Activated T-helper 17 cell treated with anti-CD3 and anti-CD28 coated beads, Interleukin-2, amount 50 U/mL, for 72 hours (primary cell): ENCODE data around the gene SCGB1C1. TPM values are rescaled to one million over a fixed set of nuclear protein-coding genes. Genes with fewer than 3 reads are reported as not detected.
A peak's percentile ranks its signal among the peaks of the same experiment; 100 is the strongest.

Experiments used
- ATAC-seq: fragments of 150-1000 bp; cut with Tn5 transposase; replicated peaks from 2 replicates; pipeline ENCODE4 v1.10.0; 2021; ENCODE audit warnings: mild to moderate bottlenecking, moderate library complexity
- H3K27ac Mint-ChIP-seq: one replicate; pipeline ENCODE4 v1.8.0; 2022; ENCODE audit warnings: mixed read lengths
- H3K27me3 Mint-ChIP-seq: one replicate; pipeline ENCODE4 v1.8.0; 2022; ENCODE audit warnings: mixed read lengths
- H3K36me3 Mint-ChIP-seq: one replicate; pipeline ENCODE4 v1.8.0; 2022; ENCODE audit warnings: low read depth, mild to moderate bottlenecking, mixed read lengths
- H3K4me1 Mint-ChIP-seq: one replicate; pipeline ENCODE4 v1.8.0; 2022; ENCODE audit warnings: mixed read lengths
- H3K4me3 Mint-ChIP-seq: one replicate; pipeline ENCODE4 v1.8.0; 2022; ENCODE audit warnings: mild to moderate bottlenecking, mixed read lengths
- H3K9me3 Mint-ChIP-seq: one replicate; pipeline ENCODE4 v1.8.0; 2022; ENCODE audit warnings: mixed read lengths
- total RNA-seq, 2 donors: library from RNA; stranded (reverse); gene quantifications; one replicate each; pipeline ENCODE4 v1.2.3, GENCODE V29; 2022

Gene SCGB1C1
- total RNA-seq, 2 donors from 2014 or later, result not detected

- Mint-ChIP-seq H3K27ac (no peak overlapping the region), H3K4me3 (no peak overlapping the region), H3K36me3 (peaks cover 9% of the 10 kb centered on the region), H3K27me3 (no peaks in the 10 kb centered on the region), H3K9me3 (no peaks in the 10 kb centered on the region), H3K4me1 (peaks cover 10% of the 10 kb centered on the region)
- ATAC-seq, result no peak
Observed at GRCh38 chr11:221539-221938, 28.7 kb downstream of the SCGB1C1 start.

- ATAC-seq, result no peak
- H3K4me1 Mint-ChIP-seq, result peaks cover 10% of the 10 kb centered on the region
- no peaks in the 10 kb centered on the region for H3K9me3 Mint-ChIP-seq
- H3K4me3 Mint-ChIP-seq, result no peak overlapping the region
- H3K36me3 Mint-ChIP-seq, result peaks cover 9% of the 10 kb centered on the region
- H3K27me3 Mint-ChIP-seq, result no peaks in the 10 kb centered on the region
- peak overlapping the region; percentile 14 for H3K27ac Mint-ChIP-seq
Observed at GRCh38 chr11:221998-222789, 29.3 kb downstream of the SCGB1C1 start.

GRCh38 chr11:223026-223789 is 30.3 kb downstream of the SCGB1C1 start:
- no peak overlapping the region for H3K4me3 Mint-ChIP-seq
- H3K9me3 Mint-ChIP-seq, result no peaks in the 10 kb centered on the region
- no peaks in the 10 kb centered on the region for H3K27me3 Mint-ChIP-seq
- H3K4me1 Mint-ChIP-seq, result peaks cover 15% of the 10 kb centered on the region
- H3K27ac Mint-ChIP-seq, result no peak overlapping the region
- peaks cover 14% of the 10 kb centered on the region for H3K36me3 Mint-ChIP-seq
- no peak for ATAC-seq

GRCh38 chr11:223884-224283 is 31.0 kb downstream of the SCGB1C1 start:
- Mint-ChIP-seq H3K27me3 (no peaks in the 10 kb centered on the region), H3K4me3 (no peak overlapping the region), H3K36me3 (peaks cover 21% of the 10 kb centered on the region), H3K4me1 (peaks cover 19% of the 10 kb centered on the region), H3K27ac (no peak overlapping the region), H3K9me3 (no peaks in the 10 kb centered on the region)
- ATAC-seq, result no peak

GRCh38 chr11:224424-224823 is 31.5 kb downstream of the SCGB1C1 start:
- Mint-ChIP-seq H3K27ac (no peak overlapping the region), H3K9me3 (no peaks in the 10 kb centered on the region), H3K27me3 (no peaks in the 10 kb centered on the region), H3K36me3 (peaks cover 22% of the 10 kb centered on the region), H3K4me3 (no peak overlapping the region), H3K4me1 (peaks cover 17% of the 10 kb centered on the region)
- no peak for ATAC-seq

- Mint-ChIP-seq H3K27me3 (no peaks in the 10 kb centered on the region), H3K4me3 (peak overlapping the region; percentile 11), H3K36me3 (peaks cover 26% of the 10 kb centered on the region), H3K4me1 (peaks cover 16% of the 10 kb centered on the region), H3K27ac (peak overlapping the region; percentile 60), H3K9me3 (no peaks in the 10 kb centered on the region)
- ATAC-seq, result peak; percentile 97
Observed at GRCh38 chr11:225734-226453, 33.0 kb downstream of the SCGB1C1 start.

- peaks cover 16% of the 10 kb centered on the region for H3K4me1 Mint-ChIP-seq
- H3K9me3 Mint-ChIP-seq, result no peaks in the 10 kb centered on the region
- H3K27ac Mint-ChIP-seq, result no peak overlapping the region
- no peaks in the 10 kb centered on the region for H3K27me3 Mint-ChIP-seq
- H3K36me3 Mint-ChIP-seq, result peaks cover 28% of the 10 kb centered on the region
- H3K4me3 Mint-ChIP-seq, result no peak overlapping the region
- no peak for ATAC-seq
Observed at GRCh38 chr11:227824-228379, 35.0 kb downstream of the SCGB1C1 start.

- no peaks in the 10 kb centered on the region for H3K9me3 Mint-ChIP-seq
Observed at GRCh38 chr11:230431-230830, 37.6 kb downstream of the SCGB1C1 start.

GRCh38 chr11:232783-233565 is 40.1 kb downstream of the SCGB1C1 start:
- H3K27ac Mint-ChIP-seq, result peak overlapping the region; percentile 48
- no peaks in the 10 kb centered on the region for H3K9me3 Mint-ChIP-seq
- ATAC-seq, result no peak
- peaks cover 13% of the 10 kb centered on the region for H3K4me1 Mint-ChIP-seq
- H3K4me3 Mint-ChIP-seq, result no peak overlapping the region
- H3K36me3 Mint-ChIP-seq, result peaks cover 52% of the 10 kb centered on the region
- no peaks in the 10 kb centered on the region for H3K27me3 Mint-ChIP-seq

More at GRCh38 chr11:230431-230830, 37.6 kb downstream of the SCGB1C1 start:
- H3K36me3 Mint-ChIP-seq, result peaks cover 31% of the 10 kb centered on the region
- H3K4me1 Mint-ChIP-seq, result peaks cover 20% of the 10 kb centered on the region
- no peak overlapping the region for H3K4me3 Mint-ChIP-seq
- H3K27ac Mint-ChIP-seq, result no peak overlapping the region
- ATAC-seq, result no peak
- H3K27me3 Mint-ChIP-seq, result no peaks in the 10 kb centered on the region

GRCh38 chr11:235180-235579 is 42.3 kb downstream of the SCGB1C1 start:
- peak overlapping the region; percentile 87 for H3K4me3 Mint-ChIP-seq
- peaks cover 15% of the 10 kb centered on the region for H3K4me1 Mint-ChIP-seq
- peak overlapping the region; percentile 95 for H3K27ac Mint-ChIP-seq
- H3K27me3 Mint-ChIP-seq, result no peaks in the 10 kb centered on the region
- no peak for ATAC-seq
- H3K36me3 Mint-ChIP-seq, result peaks cover 59% of the 10 kb centered on the region
- H3K9me3 Mint-ChIP-seq, result no peaks in the 10 kb centered on the region

- H3K4me3 Mint-ChIP-seq, result peak overlapping the region; percentile 87
- H3K36me3 Mint-ChIP-seq, result peaks cover 59% of the 10 kb centered on the region
- peaks cover 15% of the 10 kb centered on the region for H3K4me1 Mint-ChIP-seq
- no peaks in the 10 kb centered on the region for H3K9me3 Mint-ChIP-seq
- ATAC-seq, result peak; percentile 53
- peak overlapping the region; percentile 95 for H3K27ac Mint-ChIP-seq
- no peaks in the 10 kb centered on the region for H3K27me3 Mint-ChIP-seq
Observed at GRCh38 chr11:235609-235996, 42.7 kb downstream of the SCGB1C1 start.

GRCh38 chr11:235997-236773 is 43.3 kb downstream of the SCGB1C1 start, which contains the start of gene SIRT3:
TSS of gene SIRT3 (minus strand) at chr11:236342. CDS start at chr11:236328, 14 bp downstream.
- ATAC-seq, result peak; percentile 80
- Mint-ChIP-seq H3K27ac (peak within 1 kb of the TSS; percentile 95), H3K9me3 (no peaks in the 10 kb centered on the region), H3K4me1 (peaks cover 16% of the 10 kb centered on the region), H3K27me3 (no peaks in the 10 kb centered on the region), H3K36me3 (peaks cover 64% of the 10 kb centered on the region), H3K4me3 (peak within 1 kb of the TSS; percentile 87)
